Prostate gland (tissue), 2 donors: ENCODE data around the gene STAB2.

Experiments used
- POLR2AphosphoS5 ChIP-seq: sonication (generic); formaldehyde crosslinking; IDR thresholded peaks from one replicate; pipeline ENCODE4 v1.6.1; 2017; ENCODE audit warnings: antibody characterized with exemption
- TF ChIP-seq, protein P1 (sequence below), 4 experiments: fragments of 200-600 bp in 2 of 4; fragments of 450-650 bp in 2 of 4; sonication (generic) in 2 of 4; IDR thresholded peaks; 1 replicate in 3 of 4; 2 replicates in 1 of 4; pipeline ENCODE4 v1.5.1; 2016 to 2019; ENCODE audit warnings: antibody characterized with exemption in 4 of 4, mild to moderate bottlenecking in 2 of 4, moderate library complexity in 2 of 4

DNA sequence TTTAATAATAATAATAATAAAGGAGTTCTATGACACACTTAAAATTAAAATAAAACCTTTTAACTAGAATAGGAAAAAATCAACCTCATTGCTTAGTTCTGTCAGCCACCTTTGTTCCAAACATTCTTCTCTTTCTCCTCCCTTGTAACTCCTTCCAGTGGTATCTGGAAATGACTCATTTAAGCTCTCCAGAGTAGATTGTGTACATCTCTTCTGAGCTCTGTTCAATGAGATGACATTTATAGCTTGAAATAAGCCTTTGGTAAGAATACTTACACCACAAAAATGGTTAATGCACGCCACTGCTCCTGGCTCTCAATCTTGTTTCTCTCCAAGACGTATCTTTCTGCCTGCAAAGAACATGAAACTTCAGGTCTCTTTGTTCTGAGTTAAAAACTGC, 70.3 kb downstream of the STAB2 start:
- TF ChIP-seq POLR2AphosphoS5, result no peak
- TF ChIP-seq, protein P1, sequence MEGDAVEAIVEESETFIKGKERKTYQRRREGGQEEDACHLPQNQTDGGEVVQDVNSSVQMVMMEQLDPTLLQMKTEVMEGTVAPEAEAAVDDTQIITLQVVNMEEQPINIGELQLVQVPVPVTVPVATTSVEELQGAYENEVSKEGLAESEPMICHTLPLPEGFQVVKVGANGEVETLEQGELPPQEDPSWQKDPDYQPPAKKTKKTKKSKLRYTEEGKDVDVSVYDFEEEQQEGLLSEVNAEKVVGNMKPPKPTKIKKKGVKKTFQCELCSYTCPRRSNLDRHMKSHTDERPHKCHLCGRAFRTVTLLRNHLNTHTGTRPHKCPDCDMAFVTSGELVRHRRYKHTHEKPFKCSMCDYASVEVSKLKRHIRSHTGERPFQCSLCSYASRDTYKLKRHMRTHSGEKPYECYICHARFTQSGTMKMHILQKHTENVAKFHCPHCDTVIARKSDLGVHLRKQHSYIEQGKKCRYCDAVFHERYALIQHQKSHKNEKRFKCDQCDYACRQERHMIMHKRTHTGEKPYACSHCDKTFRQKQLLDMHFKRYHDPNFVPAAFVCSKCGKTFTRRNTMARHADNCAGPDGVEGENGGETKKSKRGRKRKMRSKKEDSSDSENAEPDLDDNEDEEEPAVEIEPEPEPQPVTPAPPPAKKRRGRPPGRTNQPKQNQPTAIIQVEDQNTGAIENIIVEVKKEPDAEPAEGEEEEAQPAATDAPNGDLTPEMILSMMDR (IDR thresholded peaks at IDR 0.05), result no peak
